HepG2 (cell line): ENCODE data around the gene ASXL1. TPM values are rescaled to one million over a fixed set of nuclear protein-coding genes. Genes with fewer than 3 reads are reported as not detected.
A peak's percentile ranks its signal among the peaks of the same experiment; 100 is the strongest.

Experiments
- AHDC1 ChIP-seq: sonication (generic); formaldehyde crosslinking; IDR thresholded peaks from 2 replicates; pipeline ENCODE4 v1.5.1; 2020; ENCODE audit warnings: mild to moderate bottlenecking, missing genetic modification reagents, borderline replicate concordance
- CBX2 ChIP-seq, 2 experiments: fragments of 200-600 bp in 1 of 2; sonication (generic); formaldehyde crosslinking in 1 of 2; IDR thresholded peaks; 2 replicates each; pipeline versions ENCODE4 v1.7.0 to v1.8.1; 2018 to 2022; ENCODE audit warnings: low read depth in 2 of 2, low read length in 1 of 2, mild to moderate bottlenecking in 1 of 2, missing genetic modification reagents in 1 of 2
- HBP1 ChIP-seq: IDR thresholded peaks from 2 replicates; pipeline ENCODE4 v1.6.1; 2016; ENCODE audit warnings: low read depth, control low read depth
- KDM4B ChIP-seq: sonication (generic); formaldehyde crosslinking; IDR thresholded peaks from 2 replicates; pipeline ENCODE4 v1.4.0; 2020; ENCODE audit warnings: missing genetic modification reagents
- KMT2A ChIP-seq: sonication (generic); formaldehyde crosslinking; IDR thresholded peaks from 2 replicates; pipeline ENCODE4 v1.4.0; 2020; ENCODE audit warnings: missing genetic modification reagents
- MIXL1 ChIP-seq: IDR thresholded peaks from 2 replicates; pipeline ENCODE4 v1.6.1; 2016
- MLX ChIP-seq: IDR thresholded peaks from 2 replicates; pipeline ENCODE4 v1.6.1; 2016
- NFKB2 ChIP-seq: sonication (generic); formaldehyde crosslinking; IDR thresholded peaks from 2 replicates; pipeline ENCODE4 v1.4.0; 2020; ENCODE audit warnings: missing genetic modification reagents, borderline replicate concordance
- NR2C2 ChIP-seq: sonication (generic); formaldehyde crosslinking; IDR thresholded peaks from 2 replicates; pipeline ENCODE4 v1.4.0; 2020; ENCODE audit warnings: missing genetic modification reagents, mild to moderate bottlenecking, moderate library complexity, borderline replicate concordance
- RARA ChIP-seq: IDR thresholded peaks from 2 replicates; pipeline ENCODE4 v1.6.1; 2016; ENCODE audit warnings: missing genetic modification reagents, missing compliant biosample characterization
- RORA ChIP-seq: sonication (generic); formaldehyde crosslinking; IDR thresholded peaks from 2 replicates; pipeline ENCODE4 v1.5.0; 2020; ENCODE audit warnings: mild to moderate bottlenecking, missing genetic modification reagents, moderate library complexity
- TGIF2 ChIP-seq: IDR thresholded peaks from 2 replicates; pipeline ENCODE4 v1.6.1; 2016; ENCODE audit warnings: control low read depth, missing compliant biosample characterization
- ZFP90 ChIP-seq: sonication (generic); formaldehyde crosslinking; IDR thresholded peaks from 2 replicates; pipeline ENCODE4 v1.8.0; 2022; ENCODE audit warnings: missing genetic modification reagents, mild to moderate bottlenecking, inconsistent platforms, borderline replicate concordance
- ZNF3 ChIP-seq: IDR thresholded peaks from 2 replicates; pipeline ENCODE4 v1.7.0; 2017; ENCODE audit warnings: inconsistent platforms
- ZNF530 ChIP-seq: sonication (generic); formaldehyde crosslinking; IDR thresholded peaks from 2 replicates; pipeline ENCODE4 v1.5.0; 2020; ENCODE audit warnings: low read depth, mild to moderate bottlenecking, missing genetic modification reagents
- ZNF543 ChIP-seq: sonication (generic); formaldehyde crosslinking; IDR thresholded peaks from 2 replicates; pipeline ENCODE4 v1.4.0; 2020; ENCODE audit warnings: mild to moderate bottlenecking, missing genetic modification reagents
- ZNF574 ChIP-seq: sonication (generic); formaldehyde crosslinking; IDR thresholded peaks from 2 replicates; pipeline ENCODE4 v1.4.0; 2020; ENCODE audit warnings: missing genetic modification reagents
- ZNF619 ChIP-seq: sonication (generic); formaldehyde crosslinking; IDR thresholded peaks from 2 replicates; pipeline ENCODE4 v1.4.0; 2020; ENCODE audit warnings: mild to moderate bottlenecking, missing genetic modification reagents
- polyA plus RNA-seq, 8 experiments: library from polyadenylated mRNA; depleted of rRNA in 3 of 8; stranded (reverse) in 7 of 8; unstranded in 1 of 8; fragments of >200 nt; fragmentation: Illumina TruSeq in 4 of 8; extraction: Trizol in 4 of 8; gene quantifications; 2 replicates each; pipeline versions ENCODE4 v1.2.1 to v1.2.3, GENCODE V29; 2011 to 2016; ENCODE audit warnings: low read depth in 4 of 8, missing spikeins in 1 of 8, mixed read lengths in 1 of 8; ENCODE audit not compliant: insufficient read depth in 1 of 8
- total RNA-seq, 5 experiments: library from RNA; depleted of rRNA; stranded (reverse); fragments of >200 nt; fragmentation: Illumina TruSeq; extraction: Trizol; gene quantifications; 2 replicates each; pipeline ENCODE4 v1.2.3, GENCODE V29; 2016; ENCODE audit warnings: low read depth in 1 of 5

The ASXL1 gene
- total and polyA plus RNA-seq, 2 of the 13 experiments (the other 11 are each of a cell fraction or from before 2014, with no cell fraction given), result 62.1 to 74.8 TPM

GRCh38 chr20:32354592-32355416 is 3.3 kb upstream of the ASXL1 start (continued):
- TF ChIP-seq RORA (CRISPR knock-in tag) (no peak), CBX2 (IDR thresholded peaks at IDR 0.05; ENCODE audit: low read depth, low read length) (no peak), CBX2 (CRISPR knock-in tag; IDR thresholded peaks at IDR 0.05; ENCODE audit: low read depth) (no peak), AHDC1 (CRISPR knock-in tag) (peak; percentile 76; the same call in 1 of the 2 replicates), KDM4B (CRISPR knock-in tag) (no peak; the same call in 1 of the 2 replicates), ZNF543 (CRISPR knock-in tag) (0 out of 2 replicates have a peak, but pooled peaks have one; percentile 36), KMT2A (CRISPR knock-in tag) (0 out of 2 replicates have a peak, but pooled peaks have one; percentile 53), MIXL1 (0 out of 2 replicates have a peak, but pooled peaks have one; percentile 29), RARA (0 out of 2 replicates have a peak, but pooled peaks have one; percentile 25), ZNF574 (CRISPR knock-in tag) (0 out of 2 replicates have a peak, but pooled peaks have one; percentile 36), ZNF3 (CRISPR knock-in tag) (peak; percentile 17; the same call in 1 of the 2 replicates), NR2C2 (CRISPR knock-in tag) (no peak; the same call in 1 of the 2 replicates), MLX (CRISPR knock-in tag) (no peak), TGIF2 (CRISPR knock-in tag) (no peak), NFKB2 (no peak), ZNF619 (CRISPR knock-in tag) (no peak), HBP1 (CRISPR knock-in tag) (no peak), ZNF530 (CRISPR knock-in tag) (no peak), ZFP90 (CRISPR knock-in tag) (0 out of 2 replicates have a peak, but pooled peaks have one; percentile 42)
